SW480 (cell line): ENCODE results near the gene SHPK.
"Not testable (repeated sequence)": the region's sequence is repeated elsewhere in the genome, so short reads cannot be mapped to it uniquely, and the experiment has no call there.

Experiments used
- DNase-seq: peaks from one replicate; pipeline ENCODE4 v3.0.0-alpha.2; 2016; ENCODE audit warnings: low spot score

Gene SHPK

GRCh38 chr17:3589784-3590183 lies 46.3 kb downstream of the SHPK start:
- DNase-seq = no peak

GRCh38 chr17:3585826-3586225 lies 50.2 kb downstream of the SHPK start:
- DNase-seq = no peak

DNA sequence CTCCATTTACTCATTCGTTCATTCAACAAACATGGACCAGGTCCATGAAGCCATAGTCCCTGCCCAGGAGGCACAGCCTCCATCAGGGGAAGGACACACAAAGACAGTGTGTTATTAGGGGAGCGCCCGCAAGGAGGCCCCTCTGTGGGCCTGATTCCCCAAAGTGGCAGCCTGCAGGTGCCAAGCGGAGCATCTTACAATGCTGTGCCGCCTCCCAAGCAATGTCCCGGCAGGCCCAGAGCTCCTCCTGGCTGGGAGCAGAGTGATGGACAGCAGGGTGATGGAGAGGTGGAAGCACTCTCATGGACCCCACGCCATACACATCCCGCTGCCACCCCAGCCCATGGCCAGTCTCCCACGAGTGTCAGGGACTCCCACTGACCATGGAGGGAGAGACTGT lies 52.6 kb downstream of the SHPK start:
- no peak for DNase-seq

DNA sequence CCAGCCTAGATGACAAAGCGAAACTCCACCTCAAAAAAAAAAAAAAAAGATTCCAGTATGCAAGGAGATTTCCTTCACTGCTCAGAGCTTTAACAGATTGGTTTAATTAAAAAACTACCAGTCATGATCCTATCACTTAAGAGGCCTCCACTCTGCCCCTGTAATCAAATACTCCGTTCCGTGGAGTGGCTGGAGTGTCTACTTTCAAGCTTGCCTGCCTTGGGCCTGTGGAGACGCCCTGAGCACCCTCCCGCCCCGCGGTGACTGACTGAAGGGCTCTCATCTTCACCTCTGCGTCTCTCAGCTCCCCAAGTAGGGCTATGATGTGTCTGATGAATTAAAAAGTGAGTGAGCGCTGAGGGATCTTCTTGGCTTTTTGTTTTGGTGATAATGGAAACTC lies 53.1 kb downstream of the SHPK start:
- DNase-seq = no peak

DNA sequence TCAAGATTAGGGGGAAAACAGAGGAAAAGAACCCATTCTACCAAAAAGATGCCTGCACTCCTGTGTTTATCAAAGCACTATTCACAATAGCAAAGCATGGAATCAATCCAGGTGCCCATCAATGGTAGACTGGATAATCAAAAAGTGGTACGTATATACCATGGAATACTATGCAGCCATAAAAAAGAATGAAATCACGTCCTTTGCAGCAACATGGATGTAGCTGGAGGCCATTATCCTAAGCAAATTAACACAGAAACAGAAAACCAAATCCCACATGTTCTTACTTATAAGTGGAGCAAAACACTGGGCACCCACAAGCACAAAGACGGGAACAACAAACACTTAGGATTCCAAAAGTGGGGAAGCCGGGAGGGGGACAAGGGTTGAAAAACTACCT lies 57.4 kb downstream of the SHPK start:
- DNase-seq = not testable (repeated sequence)

- DNase-seq = no peak
These were observed 59.1 kb downstream of the SHPK start for GRCh38 chr17:3576970-3577369.

- DNase-seq = no peak
These were observed 60.5 kb downstream of the SHPK start for GRCh38 chr17:3575511-3575910.

DNA sequence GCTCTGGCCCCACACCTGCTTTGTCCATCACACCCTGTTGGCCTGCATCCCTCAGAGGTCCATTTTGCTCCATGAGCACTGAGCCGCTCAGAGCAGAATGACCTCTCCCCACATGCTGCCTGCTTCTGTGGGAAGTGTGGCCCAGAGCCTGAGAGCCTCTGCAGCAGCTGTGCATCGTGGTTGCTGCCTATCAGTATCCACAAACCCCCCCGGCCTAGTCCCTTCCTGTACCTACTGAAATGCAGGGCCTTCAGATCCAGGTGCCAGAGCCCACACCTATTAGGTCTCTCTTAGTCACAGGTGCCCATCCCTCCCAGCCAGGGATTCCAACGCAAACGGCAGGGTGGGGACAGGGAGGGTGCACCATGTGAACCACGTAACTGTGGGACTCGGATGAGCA lies 61.8 kb downstream of the SHPK start:
- peak; percentile 26 for DNase-seq

- DNase-seq = no peak
These were observed 62.6 kb downstream of the SHPK start for GRCh38 chr17:3573246-3574100.

GRCh38 chr17:3572231-3572630 lies 63.8 kb downstream of the SHPK start:
- DNase-seq = no peak

- no peak for DNase-seq
These were observed 64.8 kb downstream of the SHPK start for GRCh38 chr17:3571043-3571900.

DNA sequence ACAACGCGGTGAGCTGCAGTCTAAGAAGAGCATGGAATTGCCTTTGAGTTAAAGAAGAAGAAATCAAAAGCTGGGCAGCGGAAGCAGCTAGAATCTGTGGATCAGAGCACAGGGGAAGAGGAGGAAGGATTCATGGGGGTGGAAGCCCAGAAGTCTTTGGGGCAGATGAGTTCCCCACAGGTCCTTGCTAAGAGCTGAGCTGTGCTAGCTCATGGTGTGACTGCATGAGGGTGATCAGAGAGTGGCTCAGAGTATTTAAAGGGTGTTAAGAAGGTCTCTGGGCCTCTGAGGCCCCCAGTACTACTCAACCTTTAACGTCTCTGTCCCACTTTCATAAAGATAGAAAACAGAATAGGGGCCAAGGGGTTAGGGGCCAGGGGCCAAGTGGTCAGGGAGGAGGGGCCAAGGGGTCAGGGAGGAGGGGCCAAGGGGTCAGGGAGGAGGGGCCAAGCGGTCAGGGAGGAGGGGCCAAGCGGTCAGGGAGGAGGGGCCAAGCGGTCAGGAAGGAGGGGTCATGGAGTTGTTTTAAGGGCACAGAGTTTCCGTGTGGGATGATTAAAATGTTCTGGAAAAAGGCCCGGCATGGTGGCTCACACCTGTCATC lies 66.4 kb downstream of the SHPK start:
- no peak for DNase-seq

DNA sequence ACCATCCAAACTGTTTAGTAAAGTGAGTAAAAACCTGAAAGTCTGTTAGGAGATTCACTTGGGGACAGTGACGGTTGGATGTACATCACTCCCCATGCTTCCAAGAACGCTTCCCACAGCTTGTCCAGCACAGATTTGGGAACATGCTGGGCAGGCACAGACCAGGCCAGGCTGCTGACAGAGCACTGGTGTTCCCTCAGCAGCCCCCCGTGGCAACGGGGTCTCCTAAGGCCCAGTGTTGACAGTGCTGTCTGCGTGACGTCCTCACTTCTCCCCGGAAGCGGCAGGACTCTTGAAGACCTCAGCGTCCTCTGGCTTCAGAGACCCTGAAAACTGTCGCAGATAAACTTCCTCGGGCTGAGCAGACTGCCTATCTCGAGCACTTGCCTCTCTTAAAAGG lies 69.5 kb downstream of the SHPK start:
- DNase-seq = no peak

GRCh38 chr17:3565143-3565542 lies 70.9 kb downstream of the SHPK start:
- no peak for DNase-seq

GRCh38 chr17:3564241-3564640 lies 71.8 kb downstream of the SHPK start:
- not testable (repeated sequence) for DNase-seq

DNA sequence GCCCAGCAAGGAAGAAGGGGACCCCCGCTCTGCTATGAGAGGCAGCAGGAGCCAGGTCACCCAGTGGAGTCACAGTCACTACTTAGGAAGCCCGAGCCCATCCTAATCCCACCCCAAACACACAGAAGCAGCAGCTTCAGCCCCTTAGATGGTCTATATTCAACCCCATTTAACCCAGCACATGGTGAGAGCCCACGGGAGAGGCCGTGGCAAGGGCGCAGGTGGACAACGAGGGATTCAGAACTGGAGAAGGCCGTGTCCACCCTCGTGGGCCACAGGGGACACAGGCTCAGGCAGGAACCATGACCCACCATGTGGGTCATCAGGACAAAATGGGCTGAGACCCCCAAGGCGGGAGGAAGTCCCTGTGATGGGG lies 76.8 kb downstream of the SHPK start:
- DNase-seq = no peak

DNA sequence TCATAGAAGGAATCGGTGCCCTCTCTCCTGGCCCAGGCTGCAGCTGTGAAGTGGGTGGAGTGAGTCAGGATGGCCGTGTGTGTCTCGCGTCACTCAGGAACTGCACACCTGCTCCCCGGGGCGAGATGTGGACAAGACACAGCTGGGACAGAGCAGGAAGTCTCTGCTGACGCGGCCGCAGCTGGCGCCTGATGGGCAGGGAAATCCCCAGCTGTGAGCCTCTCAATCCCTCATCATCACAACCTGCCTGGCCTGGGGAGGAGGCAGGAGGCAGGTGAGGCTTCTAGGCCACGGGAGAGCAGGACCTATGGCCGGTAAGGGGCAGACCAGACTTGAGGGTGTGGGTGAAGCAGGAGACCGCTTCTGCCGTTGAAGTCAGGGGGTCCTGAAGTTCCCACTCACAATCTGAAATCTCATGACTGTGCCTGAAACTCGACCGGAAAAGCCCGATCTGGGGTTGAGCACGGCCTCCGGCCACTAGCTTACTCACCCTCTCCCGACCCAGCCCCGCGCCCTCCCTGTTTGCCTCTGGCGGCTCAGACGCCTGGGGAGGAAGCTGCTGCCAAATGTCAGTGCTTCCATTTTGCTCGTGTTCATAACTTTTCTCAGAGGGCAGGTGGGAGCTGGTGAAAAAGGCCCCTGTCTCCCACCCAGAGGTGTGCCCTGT lies 77.3 kb downstream of the SHPK start:
- DNase-seq = peak; percentile 41
